ENCODE results near the gene AMN. TPM values are rescaled to one million over a fixed set of nuclear protein-coding genes. Genes with fewer than 3 reads are reported as not detected.

AMN gene
- total RNA-seq, 2 experiments from 2014 or later: 1.0 to 1.4 TPM

- POLR2A ChIA-PET: no interaction called here
- intact Hi-C loops (cut with micrococcal nuclease): no loop called here
- Mint-ChIP-seq H3K9me3 (no peaks in the 10 kb centered on the region), H3K27me3 (no peaks in the 10 kb centered on the region), H3K4me3 (no peak overlapping the region), H3K4me1 (ENCODE audit: low read depth) (peaks cover 18% of the 10 kb centered on the region), H3K36me3 (ENCODE audit: low read depth) (no peaks in the 10 kb centered on the region), H3K27ac (peak overlapping the region; percentile 9)
- DNase-seq: no peak
- no peak for ATAC-seq
- CTCF ChIA-PET: no interaction called here
- TF ChIP-seq CTCF (IDR thresholded peaks at IDR 0.05): no peak
Observed at GRCh38 chr14:102948698-102949061, 26.2 kb downstream of the AMN start.

- H3K27ac Mint-ChIP-seq: peak overlapping the region; percentile 9
- intact Hi-C loops (cut with micrococcal nuclease): no loop called here
- ChIA-PET CTCF (no interaction called here), POLR2A (interaction anchor here (0.6 kb wide), 1 partner anchor 359 kb away, joined by 3 read pairs; no protein-coding TSS in a partner anchor)
- H3K9me3 Mint-ChIP-seq: no peaks in the 10 kb centered on the region
- H3K27me3 Mint-ChIP-seq: no peaks in the 10 kb centered on the region
- H3K36me3 Mint-ChIP-seq (ENCODE audit: low read depth): no peaks in the 10 kb centered on the region
- ATAC-seq: peak; percentile 84
- peaks cover 18% of the 10 kb centered on the region for H3K4me1 Mint-ChIP-seq (ENCODE audit: low read depth)
- TF ChIP-seq CTCF (IDR thresholded peaks at IDR 0.05): no peak
- DNase-seq: peak; percentile 68
- no peak overlapping the region for H3K4me3 Mint-ChIP-seq
Observed at GRCh38 chr14:102949062-102949800, 26.8 kb downstream of the AMN start.

DNA sequence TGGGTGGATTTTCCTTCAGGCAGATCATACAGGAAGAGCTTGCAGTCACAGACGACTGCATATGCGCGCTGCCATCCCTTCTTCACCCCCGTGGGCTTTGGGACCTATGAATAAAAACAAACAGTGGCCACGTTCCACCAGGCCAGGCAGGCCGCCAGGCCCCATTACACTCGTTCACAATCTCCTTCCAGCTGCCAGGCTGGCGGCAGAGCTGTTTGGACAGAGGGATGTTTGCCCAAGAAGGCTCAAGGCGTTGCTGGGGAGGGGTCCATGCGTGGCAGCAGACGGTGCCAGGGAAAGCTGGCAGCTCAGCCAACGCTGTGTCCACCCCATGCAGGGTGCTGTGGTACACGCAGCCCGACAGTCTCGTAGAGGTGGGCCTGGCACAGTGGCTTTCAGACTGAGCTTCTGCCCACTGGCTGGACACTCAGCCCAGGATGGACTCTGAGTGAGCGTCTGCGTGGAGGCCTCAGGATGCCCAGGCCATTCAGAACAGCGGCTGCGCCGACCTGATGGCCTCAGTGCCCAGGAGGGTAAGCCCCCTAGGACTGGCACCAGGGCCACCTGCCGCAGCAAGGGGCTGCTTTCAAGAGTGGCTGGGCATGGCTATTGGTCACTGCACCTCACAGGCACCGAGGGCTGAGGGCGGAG lies 27.5 kb downstream of the AMN start:
- ATAC-seq (no peak), DNase-seq (no peak)
- TF ChIP-seq CTCF (IDR thresholded peaks at IDR 0.05): no peak
- H3K36me3 Mint-ChIP-seq (ENCODE audit: low read depth): no peaks in the 10 kb centered on the region
- H3K9me3 Mint-ChIP-seq: no peaks in the 10 kb centered on the region
- H3K4me3 Mint-ChIP-seq: no peak overlapping the region
- CTCF ChIA-PET: no interaction called here
- H3K27ac Mint-ChIP-seq: no peak overlapping the region
- POLR2A ChIA-PET: interaction anchor here (0.6 kb wide), 1 partner anchor 359 kb away, joined by 3 read pairs; no protein-coding TSS in a partner anchor
- no peaks in the 10 kb centered on the region for H3K27me3 Mint-ChIP-seq
- H3K4me1 Mint-ChIP-seq (ENCODE audit: low read depth): peaks cover 18% of the 10 kb centered on the region
- intact Hi-C loops (cut with micrococcal nuclease): no loop called here

DNA sequence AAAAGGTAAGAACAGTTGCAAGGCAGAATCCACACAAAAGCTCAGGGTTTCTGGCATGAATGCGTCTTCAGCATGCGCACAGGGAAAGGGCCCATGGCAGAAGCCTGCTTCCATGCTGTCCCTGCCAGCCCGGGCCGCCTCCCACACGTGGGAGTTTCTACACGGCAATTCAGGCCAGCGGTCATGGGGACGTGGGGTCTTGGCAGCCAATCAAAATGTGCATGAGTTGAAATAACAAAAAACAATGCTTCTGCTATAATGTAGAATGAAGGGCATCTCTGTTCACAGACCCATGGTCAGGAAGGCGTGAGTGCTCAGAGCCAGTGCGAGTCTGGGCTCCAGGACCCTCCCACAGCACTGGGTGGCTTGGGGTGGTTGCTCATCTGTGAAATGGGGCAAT lies 28.6 kb downstream of the AMN start:
- peaks cover 18% of the 10 kb centered on the region for H3K4me1 Mint-ChIP-seq (ENCODE audit: low read depth)
- H3K4me3 Mint-ChIP-seq: no peak overlapping the region
- no peak overlapping the region for H3K27ac Mint-ChIP-seq
- no peak for ATAC-seq
- H3K27me3 Mint-ChIP-seq: no peaks in the 10 kb centered on the region
- intact Hi-C loops (cut with micrococcal nuclease): no loop called here
- H3K9me3 Mint-ChIP-seq: no peaks in the 10 kb centered on the region
- TF ChIP-seq CTCF (IDR thresholded peaks at IDR 0.05): no peak
- ChIA-PET POLR2A (no interaction called here), CTCF (no interaction called here)
- H3K36me3 Mint-ChIP-seq (ENCODE audit: low read depth): no peaks in the 10 kb centered on the region
- DNase-seq: no peak

- intact Hi-C loops (cut with micrococcal nuclease): no loop called here
- no peak overlapping the region for H3K4me3 Mint-ChIP-seq
- no peak for TF ChIP-seq CTCF (IDR thresholded peaks at IDR 0.05)
- no peaks in the 10 kb centered on the region for H3K36me3 Mint-ChIP-seq (ENCODE audit: low read depth)
- no peaks in the 10 kb centered on the region for H3K9me3 Mint-ChIP-seq
- ChIA-PET POLR2A (no interaction called here), CTCF (no interaction called here)
- no peaks in the 10 kb centered on the region for H3K27me3 Mint-ChIP-seq
- H3K4me1 Mint-ChIP-seq (ENCODE audit: low read depth): peaks cover 15% of the 10 kb centered on the region
- ATAC-seq: no peak
- no peak overlapping the region for H3K27ac Mint-ChIP-seq
- no peak for DNase-seq
Observed at GRCh38 chr14:102951799-102952198, 29.3 kb downstream of the AMN start.

All from activated CD8-positive, alpha-beta T cell treated with anti-CD3 and anti-CD28 coated beads for 36 hours (primary cell).